HepG2 (cell line): Measurements from ENCODE around the gene MEGF10.
"Not testable (repeated sequence)": the region's sequence is repeated elsewhere in the genome, so short reads cannot be mapped to it uniquely, and the experiment has no call there.

Experiments used
- HDAC6 ChIP-seq: fragments of 200-600 bp; sonication (generic); IDR thresholded peaks from 2 replicates; pipeline ENCODE4 v1.7.0; 2017; ENCODE audit warnings: mild to moderate bottlenecking, antibody characterized with exemption, low read length, low read depth
- HOXA7 ChIP-seq: sonication (generic); formaldehyde crosslinking; IDR thresholded peaks from 2 replicates; pipeline ENCODE4 v1.8.1; 2022; ENCODE audit warnings: mild to moderate bottlenecking, missing genetic modification reagents, moderate library complexity
- IRF1 ChIP-seq: sonication (generic); formaldehyde crosslinking; IDR thresholded peaks from 2 replicates; pipeline ENCODE4 v1.4.0; 2020; ENCODE audit warnings: low read depth, mild to moderate bottlenecking, missing genetic modification reagents
- RCOR2 ChIP-seq: IDR thresholded peaks from 2 replicates; pipeline ENCODE4 v1.6.1; 2016; ENCODE audit warnings: missing biosample characterization, missing genetic modification reagents
- SP1 ChIP-seq, 2 experiments: fragments of 450-650 bp in 1 of 2; sonication (generic) in 1 of 2; formaldehyde crosslinking in 1 of 2; IDR thresholded peaks; 2 replicates each; pipeline versions ENCODE4 v1.4.0 to v1.6.1; 2016 to 2020; ENCODE audit warnings: missing genetic modification reagents in 1 of 2
- ZNF7 ChIP-seq: IDR thresholded peaks from 2 replicates; pipeline ENCODE4 v1.6.1; 2016; ENCODE audit warnings: missing biosample characterization, missing genetic modification reagents
- TF ChIP-seq, protein P1 (sequence below): sonication (generic); formaldehyde crosslinking; IDR thresholded peaks from 2 replicates; pipeline ENCODE4 v1.5.0; 2020; ENCODE audit warnings: mild to moderate bottlenecking, missing genetic modification reagents, moderate library complexity
- TF ChIP-seq, protein P2 (sequence below): sonication (generic); formaldehyde crosslinking; IDR thresholded peaks from 2 replicates; pipeline ENCODE4 v1.8.0; 2022; ENCODE audit warnings: missing genetic modification reagents, mild to moderate bottlenecking, inconsistent platforms, borderline replicate concordance

GRCh38 chr5:127317385-127317784 is 26.8 kb downstream of the MEGF10 start:
- not testable (repeated sequence) for TF ChIP-seq HDAC6; RCOR2; ZNF7; SP1 (IDR thresholded peaks at IDR 0.05); SP1 (CRISPR knock-in tag; IDR thresholded peaks at IDR 0.05); IRF1 (CRISPR knock-in tag); HOXA7 (CRISPR knock-in tag)
- TF ChIP-seq, protein P1, sequence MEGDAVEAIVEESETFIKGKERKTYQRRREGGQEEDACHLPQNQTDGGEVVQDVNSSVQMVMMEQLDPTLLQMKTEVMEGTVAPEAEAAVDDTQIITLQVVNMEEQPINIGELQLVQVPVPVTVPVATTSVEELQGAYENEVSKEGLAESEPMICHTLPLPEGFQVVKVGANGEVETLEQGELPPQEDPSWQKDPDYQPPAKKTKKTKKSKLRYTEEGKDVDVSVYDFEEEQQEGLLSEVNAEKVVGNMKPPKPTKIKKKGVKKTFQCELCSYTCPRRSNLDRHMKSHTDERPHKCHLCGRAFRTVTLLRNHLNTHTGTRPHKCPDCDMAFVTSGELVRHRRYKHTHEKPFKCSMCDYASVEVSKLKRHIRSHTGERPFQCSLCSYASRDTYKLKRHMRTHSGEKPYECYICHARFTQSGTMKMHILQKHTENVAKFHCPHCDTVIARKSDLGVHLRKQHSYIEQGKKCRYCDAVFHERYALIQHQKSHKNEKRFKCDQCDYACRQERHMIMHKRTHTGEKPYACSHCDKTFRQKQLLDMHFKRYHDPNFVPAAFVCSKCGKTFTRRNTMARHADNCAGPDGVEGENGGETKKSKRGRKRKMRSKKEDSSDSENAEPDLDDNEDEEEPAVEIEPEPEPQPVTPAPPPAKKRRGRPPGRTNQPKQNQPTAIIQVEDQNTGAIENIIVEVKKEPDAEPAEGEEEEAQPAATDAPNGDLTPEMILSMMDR (CRISPR knock-in tag), result not testable (repeated sequence)
- TF ChIP-seq, protein P2, sequence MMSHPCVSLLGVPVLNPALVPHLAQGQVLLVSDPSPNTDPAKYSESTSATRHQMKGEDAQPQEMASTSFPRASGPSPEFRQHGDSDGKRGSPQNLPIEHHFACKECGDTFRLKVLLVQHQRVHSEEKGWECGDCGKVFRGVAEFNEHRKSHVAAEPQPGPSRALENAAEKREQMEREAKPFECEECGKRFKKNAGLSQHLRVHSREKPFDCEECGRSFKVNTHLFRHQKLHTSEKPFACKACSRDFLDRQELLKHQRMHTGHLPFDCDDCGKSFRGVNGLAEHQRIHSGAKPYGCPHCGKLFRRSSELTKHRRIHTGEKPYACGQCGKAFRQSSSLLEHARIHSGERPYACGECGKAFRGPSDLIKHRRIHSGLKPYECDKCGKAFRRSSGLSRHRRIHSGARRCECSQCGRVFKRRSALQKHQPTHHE (CRISPR knock-in tag), result not testable (repeated sequence)
